WTC11 (cell line): ENCODE measurements around the gene SMIM5. TPM values are rescaled to one million over a fixed set of nuclear protein-coding genes. Genes with fewer than 3 reads are reported as not detected.

Source experiments
- ATAC-seq: fragments of 200-7000 bp; cut with Tn5 transposase; 2 replicates; pipeline ENCODE4 v1.10.0; 2021; ENCODE audit warnings: mild to moderate bottlenecking, moderate library complexity
- CTCF ChIA-PET: fragments of 300-600 bp; sonication (Branson Sonifier 250); formaldehyde crosslinking; loops from one replicate; lab custom pipeline; 2021; ENCODE audit warnings: antibody characterized with exemption; lab: Charles Lee
- POLR2A ChIA-PET: fragments of 350-600 bp; sonication (Branson Sonifier 250); formaldehyde crosslinking; loops from one replicate; lab custom pipeline; 2021; ENCODE audit warnings: antibody characterized with exemption; lab: Charles Lee
- DNase-seq: peaks from one replicate; pipeline ENCODE4 v3.0.0; 2021; ENCODE audit warnings: low spot score
- H3K27ac Mint-ChIP-seq: 2 replicates; pipeline ENCODE4 v1.8.0; 2021; ENCODE audit warnings: mixed read lengths
- H3K27me3 Mint-ChIP-seq: 2 replicates; pipeline ENCODE4 v1.8.0; 2021; ENCODE audit warnings: low read depth, mild to moderate bottlenecking, moderate library complexity, mixed read lengths
- H3K36me3 Mint-ChIP-seq: 2 replicates; pipeline ENCODE4 v1.8.0; 2021; ENCODE audit warnings: mixed read lengths
- H3K4me1 Mint-ChIP-seq: 2 replicates; pipeline ENCODE4 v1.8.0; 2022; ENCODE audit warnings: mixed read lengths
- H3K4me3 Mint-ChIP-seq: 2 replicates; pipeline ENCODE4 v1.8.0; 2021; ENCODE audit warnings: mild to moderate bottlenecking, moderate library complexity, mixed read lengths
- H3K9me3 Mint-ChIP-seq: 2 replicates; pipeline ENCODE4 v1.8.0; 2021; ENCODE audit warnings: mixed read lengths
- CREB1 ChIP-seq: sonication (generic); formaldehyde crosslinking; IDR thresholded peaks from 2 replicates; pipeline ENCODE4 v1.8.0; 2023; ENCODE audit warnings: mild to moderate bottlenecking, missing genetic modification reagents
- ESRRA ChIP-seq: sonication (generic); formaldehyde crosslinking; IDR thresholded peaks from 2 replicates; pipeline ENCODE4 v1.8.1; 2022; ENCODE audit warnings: mild to moderate bottlenecking, missing genetic modification reagents, borderline replicate concordance
- FOXP1 ChIP-seq: sonication (generic); formaldehyde crosslinking; IDR thresholded peaks from 2 replicates; pipeline ENCODE4 v1.8.0; 2022; ENCODE audit warnings: missing genetic modification reagents, mild to moderate bottlenecking, moderate library complexity, borderline replicate concordance
- GTF2I ChIP-seq: fragments of 250-450 bp; sonication (Bioruptor Pico); conservative IDR thresholded peaks from 2 replicates; pipeline ENCODE4 v1.4.0; 2021; ENCODE audit warnings: mild to moderate bottlenecking
- IRF2 ChIP-seq: sonication (generic); formaldehyde crosslinking; IDR thresholded peaks from 2 replicates; pipeline ENCODE4 v1.8.0; 2022; ENCODE audit warnings: low read depth, missing genetic modification reagents, borderline replicate concordance
- KAT7 ChIP-seq: sonication (generic); formaldehyde crosslinking; IDR thresholded peaks from 2 replicates; pipeline ENCODE4 v1.8.1; 2023; ENCODE audit warnings: missing genetic modification reagents, mild to moderate bottlenecking, borderline replicate concordance
- NR2C2 ChIP-seq: sonication (generic); formaldehyde crosslinking; IDR thresholded peaks from 2 replicates; pipeline ENCODE4 v1.8.0; 2022; ENCODE audit warnings: mild to moderate bottlenecking, missing genetic modification reagents
- total RNA-seq: library from RNA; stranded (reverse); gene quantifications from 3 replicates; pipeline ENCODE4 v1.2.3, GENCODE V29; 2021
- TF ChIP-seq, protein P1 (sequence below): sonication (generic); formaldehyde crosslinking; IDR thresholded peaks from 2 replicates; pipeline ENCODE4 v1.8.0; 2022; ENCODE audit warnings: missing genetic modification reagents
- TF ChIP-seq, protein P2 (sequence below): fragments of 250-450 bp; sonication (Bioruptor Pico); IDR thresholded peaks from 2 replicates; pipeline ENCODE4 v1.8.0; 2021; ENCODE audit warnings: mild to moderate bottlenecking
- TF ChIP-seq, protein P3 (sequence below): sonication (generic); formaldehyde crosslinking; IDR thresholded peaks from 2 replicates; pipeline ENCODE4 v1.8.0; 2022; ENCODE audit warnings: mild to moderate bottlenecking, missing genetic modification reagents
- TF ChIP-seq, protein P4 (sequence below): sonication (generic); formaldehyde crosslinking; IDR thresholded peaks from 2 replicates; pipeline ENCODE4 v1.8.1; 2023; ENCODE audit warnings: mild to moderate bottlenecking, missing genetic modification reagents, moderate library complexity
- TF ChIP-seq, protein P5 (sequence below): fragments of 250-450 bp; sonication (Bioruptor Pico); IDR thresholded peaks from 2 replicates; pipeline ENCODE4 v1.9.0; 2021; ENCODE audit warnings: mild to moderate bottlenecking, borderline replicate concordance
- TF ChIP-seq, protein P6 (sequence below): fragments of 250-450 bp; sonication (Bioruptor Pico); conservative IDR thresholded peaks from 2 replicates; pipeline ENCODE4 v1.9.0; 2021; ENCODE audit warnings: mild to moderate bottlenecking

SMIM5 gene
- total RNA-seq, 1 experiment from 2014 or later, result not detected

DNA sequence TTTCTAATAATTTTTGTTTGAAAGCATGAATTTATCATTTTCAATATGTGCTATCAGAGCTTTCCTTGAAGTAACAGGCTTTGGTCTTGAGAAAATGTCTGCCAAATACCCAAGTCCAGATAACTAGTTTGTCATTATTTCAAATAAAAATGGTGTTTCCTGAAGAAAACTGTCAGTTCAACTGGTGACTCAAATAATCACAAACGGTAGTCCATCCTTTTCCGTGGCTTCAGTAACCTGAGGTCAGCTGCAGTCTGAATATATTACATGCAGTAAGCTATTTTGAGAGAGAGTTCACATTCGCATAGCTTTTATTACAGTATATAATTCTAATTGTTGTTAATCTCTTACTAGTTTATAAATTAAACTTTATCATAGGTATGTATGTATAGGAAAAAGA is 43.2 kb downstream of the SMIM5 start:
- no peak overlapping the region for H3K4me3 Mint-ChIP-seq
- ATAC-seq (no peak), DNase-seq (no peak)
- peaks cover 25% of the 10 kb centered on the region for H3K36me3 Mint-ChIP-seq
- no peak overlapping the region; the same call in 1 of the 2 replicates for H3K27ac Mint-ChIP-seq
- no peaks in the 10 kb centered on the region for H3K9me3 Mint-ChIP-seq
- CTCF ChIA-PET, result interaction anchor here (0.8 to 1.9 kb wide), 3 partner anchors 51 to 74 kb away, joined by 3 to 6 read pairs (median 3); no protein-coding TSS in a partner anchor
- POLR2A ChIA-PET, result interaction anchor here (0.8 kb wide), 1 partner anchor 49 kb away, joined by 3 read pairs; no protein-coding TSS in a partner anchor
- H3K27me3 Mint-ChIP-seq, result no peaks in the 10 kb centered on the region
- H3K4me1 Mint-ChIP-seq, result no peaks in the 10 kb centered on the region
- no peak for TF ChIP-seq FOXP1
- TF ChIP-seq KAT7, result no peak
- TF ChIP-seq, protein P1, sequence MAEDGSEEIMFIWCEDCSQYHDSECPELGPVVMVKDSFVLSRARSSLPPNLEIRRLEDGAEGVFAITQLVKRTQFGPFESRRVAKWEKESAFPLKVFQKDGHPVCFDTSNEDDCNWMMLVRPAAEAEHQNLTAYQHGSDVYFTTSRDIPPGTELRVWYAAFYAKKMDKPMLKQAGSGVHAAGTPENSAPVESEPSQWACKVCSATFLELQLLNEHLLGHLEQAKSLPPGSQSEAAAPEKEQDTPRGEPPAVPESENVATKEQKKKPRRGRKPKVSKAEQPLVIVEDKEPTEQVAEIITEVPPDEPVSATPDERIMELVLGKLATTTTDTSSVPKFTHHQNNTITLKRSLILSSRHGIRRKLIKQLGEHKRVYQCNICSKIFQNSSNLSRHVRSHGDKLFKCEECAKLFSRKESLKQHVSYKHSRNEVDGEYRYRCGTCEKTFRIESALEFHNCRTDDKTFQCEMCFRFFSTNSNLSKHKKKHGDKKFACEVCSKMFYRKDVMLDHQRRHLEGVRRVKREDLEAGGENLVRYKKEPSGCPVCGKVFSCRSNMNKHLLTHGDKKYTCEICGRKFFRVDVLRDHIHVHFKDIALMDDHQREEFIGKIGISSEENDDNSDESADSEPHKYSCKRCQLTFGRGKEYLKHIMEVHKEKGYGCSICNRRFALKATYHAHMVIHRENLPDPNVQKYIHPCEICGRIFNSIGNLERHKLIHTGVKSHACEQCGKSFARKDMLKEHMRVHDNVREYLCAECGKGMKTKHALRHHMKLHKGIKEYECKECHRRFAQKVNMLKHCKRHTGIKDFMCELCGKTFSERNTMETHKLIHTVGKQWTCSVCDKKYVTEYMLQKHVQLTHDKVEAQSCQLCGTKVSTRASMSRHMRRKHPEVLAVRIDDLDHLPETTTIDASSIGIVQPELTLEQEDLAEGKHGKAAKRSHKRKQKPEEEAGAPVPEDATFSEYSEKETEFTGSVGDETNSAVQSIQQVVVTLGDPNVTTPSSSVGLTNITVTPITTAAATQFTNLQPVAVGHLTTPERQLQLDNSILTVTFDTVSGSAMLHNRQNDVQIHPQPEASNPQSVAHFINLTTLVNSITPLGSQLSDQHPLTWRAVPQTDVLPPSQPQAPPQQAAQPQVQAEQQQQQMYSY (CRISPR knock-in tag), result no peak

DNA sequence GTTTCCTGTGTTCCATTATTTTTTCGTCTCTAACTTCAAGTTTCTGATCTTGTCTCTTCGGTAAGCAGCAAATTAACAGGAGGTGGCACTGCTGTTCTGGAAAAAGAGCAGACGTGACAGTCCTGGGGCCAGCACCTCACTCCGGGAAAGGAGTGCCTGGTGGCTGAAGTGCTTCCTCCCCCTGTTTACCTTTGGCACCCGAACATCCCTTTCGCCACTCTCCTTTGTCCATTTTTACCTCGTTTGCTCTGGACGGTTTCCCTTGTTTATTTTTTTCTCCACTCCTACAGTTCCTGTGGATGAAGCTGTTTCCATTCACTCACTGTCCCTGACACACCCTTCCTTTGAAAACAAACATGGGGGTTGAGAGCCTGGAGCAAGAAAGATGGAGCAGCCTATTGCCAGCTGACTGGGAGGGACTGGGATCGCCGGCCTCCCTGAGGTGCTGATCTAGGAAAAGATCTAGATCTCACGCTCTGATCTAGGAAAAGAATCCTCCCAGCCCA is 46.5 kb downstream of the SMIM5 start:
- Mint-ChIP-seq H3K9me3 (no peaks in the 10 kb centered on the region), H3K27me3 (no peaks in the 10 kb centered on the region), H3K36me3 (peaks cover 13% of the 10 kb centered on the region; the same call in 1 of the 2 replicates), H3K4me3 (no peak overlapping the region), H3K27ac (no peak overlapping the region), H3K4me1 (no peaks in the 10 kb centered on the region)
- DNase-seq (no peak), ATAC-seq (no peak)
- ChIA-PET CTCF (interaction anchor here (1.3 to 1.8 kb wide), 5 partner anchors 13 to 79 kb away, joined by 3 to 8 read pairs (median 5); no protein-coding TSS in a partner anchor), POLR2A (no interaction called here)
- TF ChIP-seq, protein P2, sequence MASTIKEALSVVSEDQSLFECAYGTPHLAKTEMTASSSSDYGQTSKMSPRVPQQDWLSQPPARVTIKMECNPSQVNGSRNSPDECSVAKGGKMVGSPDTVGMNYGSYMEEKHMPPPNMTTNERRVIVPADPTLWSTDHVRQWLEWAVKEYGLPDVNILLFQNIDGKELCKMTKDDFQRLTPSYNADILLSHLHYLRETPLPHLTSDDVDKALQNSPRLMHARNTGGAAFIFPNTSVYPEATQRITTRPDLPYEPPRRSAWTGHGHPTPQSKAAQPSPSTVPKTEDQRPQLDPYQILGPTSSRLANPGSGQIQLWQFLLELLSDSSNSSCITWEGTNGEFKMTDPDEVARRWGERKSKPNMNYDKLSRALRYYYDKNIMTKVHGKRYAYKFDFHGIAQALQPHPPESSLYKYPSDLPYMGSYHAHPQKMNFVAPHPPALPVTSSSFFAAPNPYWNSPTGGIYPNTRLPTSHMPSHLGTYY, result no peak
- TF ChIP-seq IRF2 (no peak), ESRRA (CRISPR knock-in tag) (no peak), GTF2I (CRISPR knock-in tag) (no peak), CREB1 (CRISPR knock-in tag) (no peak), NR2C2 (CRISPR knock-in tag) (no peak)
- TF ChIP-seq, protein P3, sequence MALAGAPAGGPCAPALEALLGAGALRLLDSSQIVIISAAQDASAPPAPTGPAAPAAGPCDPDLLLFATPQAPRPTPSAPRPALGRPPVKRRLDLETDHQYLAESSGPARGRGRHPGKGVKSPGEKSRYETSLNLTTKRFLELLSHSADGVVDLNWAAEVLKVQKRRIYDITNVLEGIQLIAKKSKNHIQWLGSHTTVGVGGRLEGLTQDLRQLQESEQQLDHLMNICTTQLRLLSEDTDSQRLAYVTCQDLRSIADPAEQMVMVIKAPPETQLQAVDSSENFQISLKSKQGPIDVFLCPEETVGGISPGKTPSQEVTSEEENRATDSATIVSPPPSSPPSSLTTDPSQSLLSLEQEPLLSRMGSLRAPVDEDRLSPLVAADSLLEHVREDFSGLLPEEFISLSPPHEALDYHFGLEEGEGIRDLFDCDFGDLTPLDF (CRISPR knock-in tag), result no peak
- TF ChIP-seq, protein P4, sequence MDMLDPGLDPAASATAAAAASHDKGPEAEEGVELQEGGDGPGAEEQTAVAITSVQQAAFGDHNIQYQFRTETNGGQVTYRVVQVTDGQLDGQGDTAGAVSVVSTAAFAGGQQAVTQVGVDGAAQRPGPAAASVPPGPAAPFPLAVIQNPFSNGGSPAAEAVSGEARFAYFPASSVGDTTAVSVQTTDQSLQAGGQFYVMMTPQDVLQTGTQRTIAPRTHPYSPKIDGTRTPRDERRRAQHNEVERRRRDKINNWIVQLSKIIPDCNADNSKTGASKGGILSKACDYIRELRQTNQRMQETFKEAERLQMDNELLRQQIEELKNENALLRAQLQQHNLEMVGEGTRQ (CRISPR knock-in tag), result no peak
- TF ChIP-seq, protein P1 (CRISPR knock-in tag), result no peak
- TF ChIP-seq, protein P5, sequence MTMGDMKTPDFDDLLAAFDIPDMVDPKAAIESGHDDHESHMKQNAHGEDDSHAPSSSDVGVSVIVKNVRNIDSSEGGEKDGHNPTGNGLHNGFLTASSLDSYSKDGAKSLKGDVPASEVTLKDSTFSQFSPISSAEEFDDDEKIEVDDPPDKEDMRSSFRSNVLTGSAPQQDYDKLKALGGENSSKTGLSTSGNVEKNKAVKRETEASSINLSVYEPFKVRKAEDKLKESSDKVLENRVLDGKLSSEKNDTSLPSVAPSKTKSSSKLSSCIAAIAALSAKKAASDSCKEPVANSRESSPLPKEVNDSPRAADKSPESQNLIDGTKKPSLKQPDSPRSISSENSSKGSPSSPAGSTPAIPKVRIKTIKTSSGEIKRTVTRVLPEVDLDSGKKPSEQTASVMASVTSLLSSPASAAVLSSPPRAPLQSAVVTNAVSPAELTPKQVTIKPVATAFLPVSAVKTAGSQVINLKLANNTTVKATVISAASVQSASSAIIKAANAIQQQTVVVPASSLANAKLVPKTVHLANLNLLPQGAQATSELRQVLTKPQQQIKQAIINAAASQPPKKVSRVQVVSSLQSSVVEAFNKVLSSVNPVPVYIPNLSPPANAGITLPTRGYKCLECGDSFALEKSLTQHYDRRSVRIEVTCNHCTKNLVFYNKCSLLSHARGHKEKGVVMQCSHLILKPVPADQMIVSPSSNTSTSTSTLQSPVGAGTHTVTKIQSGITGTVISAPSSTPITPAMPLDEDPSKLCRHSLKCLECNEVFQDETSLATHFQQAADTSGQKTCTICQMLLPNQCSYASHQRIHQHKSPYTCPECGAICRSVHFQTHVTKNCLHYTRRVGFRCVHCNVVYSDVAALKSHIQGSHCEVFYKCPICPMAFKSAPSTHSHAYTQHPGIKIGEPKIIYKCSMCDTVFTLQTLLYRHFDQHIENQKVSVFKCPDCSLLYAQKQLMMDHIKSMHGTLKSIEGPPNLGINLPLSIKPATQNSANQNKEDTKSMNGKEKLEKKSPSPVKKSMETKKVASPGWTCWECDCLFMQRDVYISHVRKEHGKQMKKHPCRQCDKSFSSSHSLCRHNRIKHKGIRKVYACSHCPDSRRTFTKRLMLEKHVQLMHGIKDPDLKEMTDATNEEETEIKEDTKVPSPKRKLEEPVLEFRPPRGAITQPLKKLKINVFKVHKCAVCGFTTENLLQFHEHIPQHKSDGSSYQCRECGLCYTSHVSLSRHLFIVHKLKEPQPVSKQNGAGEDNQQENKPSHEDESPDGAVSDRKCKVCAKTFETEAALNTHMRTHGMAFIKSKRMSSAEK, result no peak
- TF ChIP-seq, protein P6, sequence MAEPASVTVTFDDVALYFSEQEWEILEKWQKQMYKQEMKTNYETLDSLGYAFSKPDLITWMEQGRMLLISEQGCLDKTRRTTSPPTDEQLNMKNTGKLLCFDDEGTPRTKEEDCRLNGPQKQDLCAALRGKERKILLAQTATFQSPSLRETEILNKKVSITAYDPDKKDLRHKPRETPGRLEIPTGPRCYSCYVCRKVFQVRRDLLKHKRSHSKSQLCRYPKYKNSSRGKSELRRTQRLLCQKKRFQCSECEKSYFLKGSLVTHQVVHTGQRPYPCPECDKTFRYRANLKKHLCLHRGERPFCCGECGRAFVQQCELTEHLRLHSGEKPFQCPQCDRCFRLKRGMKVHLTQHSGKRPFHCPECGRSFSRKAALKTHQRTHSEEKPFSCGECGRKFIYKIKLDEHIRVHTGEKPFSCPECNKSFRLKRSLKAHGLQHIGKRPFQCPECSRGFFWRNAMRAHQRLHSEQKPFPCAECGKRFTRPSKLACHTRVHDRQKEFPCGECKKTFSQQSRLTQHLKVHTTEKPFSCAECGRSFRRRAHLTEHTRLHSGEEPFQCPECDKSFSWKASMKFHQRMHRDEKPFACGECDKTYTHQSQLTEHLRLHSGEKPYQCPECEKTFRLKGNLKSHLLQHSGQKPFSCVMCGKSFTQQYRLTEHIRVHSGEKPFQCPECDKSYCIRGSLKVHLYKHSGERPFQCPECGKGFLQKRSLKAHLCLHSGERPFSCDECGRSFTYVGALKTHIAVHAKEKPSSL (CRISPR knock-in tag), result no peak
